ENCODE results near the gene UQCC5. TPM values are rescaled to one million over a fixed set of nuclear protein-coding genes. Genes with fewer than 3 reads are reported as not detected.

UQCC5 gene
- total and polyA plus RNA-seq, 2 donors (not counting 3 experiments of a cell fraction or from before 2014, with no cell fraction given) = 9.9 to 22.6 TPM

DNA sequence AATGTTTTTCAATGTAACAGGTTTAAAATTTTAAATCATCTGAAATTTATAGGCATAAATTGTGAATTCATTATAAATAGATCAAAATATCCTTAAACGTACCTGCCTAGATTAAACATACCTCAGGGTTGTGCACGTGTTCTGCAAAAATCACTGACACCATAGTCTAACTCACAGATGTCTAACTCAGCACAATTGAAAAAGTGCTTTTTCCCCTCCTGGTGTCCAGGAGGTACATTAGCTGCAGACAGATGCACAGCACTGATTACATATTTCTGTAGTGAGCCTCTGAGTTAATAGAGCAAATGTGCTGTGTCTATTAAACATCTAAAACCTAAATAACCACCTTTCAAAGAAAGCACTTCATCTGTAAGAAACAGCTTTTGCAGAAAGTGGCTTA is 10.7 kb downstream of the UQCC5 start:
- intact Hi-C loops (cut with micrococcal nuclease) = no loop called here
- dilution Hi-C loops (cut with MboI; ENCODE audit: extremely low pct_ligation_motif_present, low sequenced_read_pairs) = no loop called here
- H3K9me3 ChIP-seq (replicated peaks; ENCODE audit: control insufficient read depth, insufficient read depth, low read length) = no peaks in the 10 kb centered on the region
- no peak overlapping the region for H3K4me3 ChIP-seq (replicated peaks in 1 of 3; ENCODE audit: insufficient read depth in 1 of 3, low read depth in 1 of 3, low read length in 3 of 3)
- no peaks in the 10 kb centered on the region for H3K4me1 ChIP-seq (ENCODE audit: control insufficient read depth, extremely low read depth, insufficient read depth, low read length)
- no peak for FAIRE-seq
- H3K79me2 ChIP-seq (ENCODE audit: control insufficient read depth, insufficient read depth, low read length) = peaks cover 3% of the 10 kb centered on the region
- POLR2A ChIA-PET = no interaction called here
- no peaks in the 10 kb centered on the region for H3K9me1 ChIP-seq (replicated peaks; ENCODE audit: control insufficient read depth, extremely low read depth, insufficient read depth, low read length)
- peaks cover 11 to 13% of the 10 kb centered on the region in 2 experiments for H3K36me3 ChIP-seq (ENCODE audit: control insufficient read depth in 2 of 2, extremely low read depth in 1 of 2, insufficient read depth in 2 of 2, low read length in 2 of 2)
- TF ChIP-seq JUN (IDR thresholded peaks at IDR 0.05; ENCODE audit: borderline replicate concordance, insufficient read depth, insufficient read length, low read depth) = no peak
- no peak for TF ChIP-seq POLR2A (IDR thresholded peaks at IDR 0.05; ENCODE audit: low read depth, low read length)
- TF ChIP-seq, protein P1, sequence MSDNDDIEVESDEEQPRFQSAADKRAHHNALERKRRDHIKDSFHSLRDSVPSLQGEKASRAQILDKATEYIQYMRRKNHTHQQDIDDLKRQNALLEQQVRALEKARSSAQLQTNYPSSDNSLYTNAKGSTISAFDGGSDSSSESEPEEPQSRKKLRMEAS (IDR thresholded peaks at IDR 0.05; ENCODE audit: insufficient read depth, insufficient read length) = no peak
- TF ChIP-seq, protein P2, sequence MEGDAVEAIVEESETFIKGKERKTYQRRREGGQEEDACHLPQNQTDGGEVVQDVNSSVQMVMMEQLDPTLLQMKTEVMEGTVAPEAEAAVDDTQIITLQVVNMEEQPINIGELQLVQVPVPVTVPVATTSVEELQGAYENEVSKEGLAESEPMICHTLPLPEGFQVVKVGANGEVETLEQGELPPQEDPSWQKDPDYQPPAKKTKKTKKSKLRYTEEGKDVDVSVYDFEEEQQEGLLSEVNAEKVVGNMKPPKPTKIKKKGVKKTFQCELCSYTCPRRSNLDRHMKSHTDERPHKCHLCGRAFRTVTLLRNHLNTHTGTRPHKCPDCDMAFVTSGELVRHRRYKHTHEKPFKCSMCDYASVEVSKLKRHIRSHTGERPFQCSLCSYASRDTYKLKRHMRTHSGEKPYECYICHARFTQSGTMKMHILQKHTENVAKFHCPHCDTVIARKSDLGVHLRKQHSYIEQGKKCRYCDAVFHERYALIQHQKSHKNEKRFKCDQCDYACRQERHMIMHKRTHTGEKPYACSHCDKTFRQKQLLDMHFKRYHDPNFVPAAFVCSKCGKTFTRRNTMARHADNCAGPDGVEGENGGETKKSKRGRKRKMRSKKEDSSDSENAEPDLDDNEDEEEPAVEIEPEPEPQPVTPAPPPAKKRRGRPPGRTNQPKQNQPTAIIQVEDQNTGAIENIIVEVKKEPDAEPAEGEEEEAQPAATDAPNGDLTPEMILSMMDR (IDR thresholded peaks at IDR 0.05; ENCODE audit: extremely low read depth in 1 of 2, insufficient read depth in 1 of 2, low read depth in 1 of 2, low read length in 2 of 2) = no peak
- no peak for TF ChIP-seq MYC (IDR thresholded peaks at IDR 0.05; ENCODE audit: low read depth, low read length)
- TF ChIP-seq EZH2 (IDR thresholded peaks at IDR 0.05; ENCODE audit: borderline replicate concordance, low read depth, low read length, severe bottlenecking) = no peak
- no peak for TF ChIP-seq FOS (IDR thresholded peaks at IDR 0.05; ENCODE audit: borderline replicate concordance, insufficient read depth, low read length)
- no peak for TF ChIP-seq POLR2AphosphoS5 (IDR thresholded peaks at IDR 0.05; ENCODE audit: insufficient read depth, low read depth, low read length)
- no peak for TF ChIP-seq GATA2 (IDR thresholded peaks at IDR 0.05; ENCODE audit: insufficient read depth, insufficient read length, low read depth, low read length)
- no peaks in the 10 kb centered on the region for H4K20me1 ChIP-seq (replicated peaks; ENCODE audit: control insufficient read depth, extremely low read depth, insufficient read depth, low read length)
- H3K9ac ChIP-seq (replicated peaks; ENCODE audit: extremely low read depth, insufficient read depth, low read length) = no peak overlapping the region
- CTCF ChIA-PET = no interaction called here
- H2AFZ ChIP-seq (ENCODE audit: low read depth, low read length) = no peak overlapping the region
- no TSS peak for BruUV-seq (replicated peaks)
- H3K27me3 ChIP-seq (ENCODE audit: control insufficient read depth in 2 of 2, insufficient read depth in 2 of 2, low read length in 2 of 2) = no peaks in the 10 kb centered on the region
- H3K27ac ChIP-seq (ENCODE audit: insufficient read depth, low read depth, low read length) = no peak overlapping the region
- H3K4me2 ChIP-seq (ENCODE audit: insufficient read depth, low read length) = no peak overlapping the region
- DNase-seq (ENCODE audit: low read depth, low spot score) = no peak
